C4-2B (cell line): ENCODE data around the gene ATXN7L1.

ENCODE experiments used
- CTCF ChIP-seq: fragments of 450-650 bp; conservative IDR thresholded peaks from 2 replicates; pipeline ENCODE4 v1.5.1; 2017; ENCODE audit warnings: mild to moderate bottlenecking
- ZFX ChIP-seq: fragments of 450-650 bp; IDR thresholded peaks from 2 replicates; pipeline ENCODE4 v1.6.1; 2017

GRCh38 chr7:105653441-105654005 is 222.9 kb downstream of the ATXN7L1 start:
- no peak for TF ChIP-seq CTCF
- TF ChIP-seq ZFX: no peak
